Measurements from ENCODE around the gene IMMP2L. TPM values are rescaled to one million over a fixed set of nuclear protein-coding genes. Genes with fewer than 3 reads are reported as not detected.

Gene IMMP2L
- polyA plus RNA-seq, 2 of the 4 experiments (the other 2 are of a cell fraction): 16.1 to 23.8 TPM

GRCh38 chr7:111229181-111229740, 333.0 kb downstream of the IMMP2L start:
- Histone ChIP-seq H3K4me3 (no peak overlapping the region), H3K9me3 (no peaks in the 10 kb centered on the region), H3K4me2 (no peak overlapping the region), H3K27ac (no peak overlapping the region), H3K4me1 (peaks cover 36% of the 10 kb centered on the region)
- DNase-seq (ENCODE audit: low read depth in 1 of 2, low spot score in 1 of 2) (no peak), FAIRE-seq (no peak), ATAC-seq (no peak)
- WGBS (ENCODE audit: missing lambda C conversion rate): 89% methylated on average over 4 of the region's 4 CpGs
- ChIA-PET POLR2A (no interaction called here), CTCF (no interaction called here)
- no peak for TF ChIP-seq POLR2AphosphoS2 (conservative IDR thresholded peaks at IDR 0.05; ENCODE audit: low read length)
- TF ChIP-seq POLR2A (IDR thresholded peaks at IDR 0.05; ENCODE audit: low read length): no peak
- TF ChIP-seq HOXB13 (CRISPR knock-in tag; IDR thresholded peaks at IDR 0.05; ENCODE audit: low read depth): no peak
- no peak for TF ChIP-seq E2F6 (IDR thresholded peaks at IDR 0.05; ENCODE audit: borderline replicate concordance, low read depth)
- TF ChIP-seq ZC3H11A (IDR thresholded peaks at IDR 0.05): no peak
- no peak for TF ChIP-seq HEYL (CRISPR knock-in tag; IDR thresholded peaks at IDR 0.05)
- no peak for TF ChIP-seq ZFP36 (IDR thresholded peaks at IDR 0.05; ENCODE audit: borderline replicate concordance, partially characterized antibody)
- no peak for TF ChIP-seq HES2 (IDR thresholded peaks at IDR 0.05)
- TF ChIP-seq BHLHE40 (IDR thresholded peaks at IDR 0.05; ENCODE audit: low read depth, low read length): no peak
- TF ChIP-seq NFE2L2 (conservative IDR thresholded peaks at IDR 0.05; ENCODE audit: low read length): no peak

DNA sequence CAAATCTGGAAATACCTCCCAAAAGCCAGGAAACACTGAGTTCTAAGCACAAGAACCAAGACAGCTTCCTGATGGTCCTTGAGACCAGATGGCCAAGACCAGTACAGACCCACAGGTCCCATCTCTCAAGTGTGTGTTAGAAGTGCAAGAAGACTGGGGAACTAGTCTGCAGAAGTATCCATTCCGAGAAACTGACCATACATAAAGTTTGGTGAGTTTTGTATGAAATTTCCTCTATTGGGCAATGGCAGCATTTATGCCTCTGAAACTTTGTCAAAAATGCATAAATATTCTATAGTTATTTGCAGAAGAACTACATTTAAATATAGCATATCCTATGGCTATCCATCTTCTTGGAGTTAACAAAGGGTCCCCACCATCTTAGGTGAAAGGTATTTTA, 333.9 kb downstream of the IMMP2L start:
- no peaks in the 10 kb centered on the region for H3K9me3 ChIP-seq
- ATAC-seq: no peak
- H3K4me3 ChIP-seq: no peak overlapping the region
- H3K27ac ChIP-seq: no peak overlapping the region
- DNase-seq (ENCODE audit: low read depth in 1 of 2, low spot score in 1 of 2): no peak
- no peak for FAIRE-seq
- H3K4me2 ChIP-seq: no peak overlapping the region
- peaks cover 34% of the 10 kb centered on the region for H3K4me1 ChIP-seq
- ChIA-PET POLR2A (no interaction called here), CTCF (no interaction called here)
- WGBS (ENCODE audit: missing lambda C conversion rate): 92% methylated on average over 1 of the region's 1 CpG
- TF ChIP-seq MAZ (IDR thresholded peaks at IDR 0.05; ENCODE audit: borderline replicate concordance, low read depth, low read length): no peak
- no peak for TF ChIP-seq HDAC2 (IDR thresholded peaks at IDR 0.05)
- no peak for TF ChIP-seq HOXA7 (CRISPR knock-in tag; IDR thresholded peaks at IDR 0.05)
- TF ChIP-seq, protein P1, sequence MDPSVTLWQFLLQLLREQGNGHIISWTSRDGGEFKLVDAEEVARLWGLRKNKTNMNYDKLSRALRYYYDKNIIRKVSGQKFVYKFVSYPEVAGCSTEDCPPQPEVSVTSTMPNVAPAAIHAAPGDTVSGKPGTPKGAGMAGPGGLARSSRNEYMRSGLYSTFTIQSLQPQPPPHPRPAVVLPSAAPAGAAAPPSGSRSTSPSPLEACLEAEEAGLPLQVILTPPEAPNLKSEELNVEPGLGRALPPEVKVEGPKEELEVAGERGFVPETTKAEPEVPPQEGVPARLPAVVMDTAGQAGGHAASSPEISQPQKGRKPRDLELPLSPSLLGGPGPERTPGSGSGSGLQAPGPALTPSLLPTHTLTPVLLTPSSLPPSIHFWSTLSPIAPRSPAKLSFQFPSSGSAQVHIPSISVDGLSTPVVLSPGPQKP (IDR thresholded peaks at IDR 0.05; ENCODE audit: low read depth, low read length): no peak
- TF ChIP-seq E2F6 (IDR thresholded peaks at IDR 0.05; ENCODE audit: borderline replicate concordance, low read depth): no peak
- no peak for TF ChIP-seq HOXB13 (CRISPR knock-in tag; IDR thresholded peaks at IDR 0.05; ENCODE audit: low read depth)
- no peak for TF ChIP-seq ESRRA (IDR thresholded peaks at IDR 0.05; ENCODE audit: borderline replicate concordance, low read length)
- TF ChIP-seq, protein P2, sequence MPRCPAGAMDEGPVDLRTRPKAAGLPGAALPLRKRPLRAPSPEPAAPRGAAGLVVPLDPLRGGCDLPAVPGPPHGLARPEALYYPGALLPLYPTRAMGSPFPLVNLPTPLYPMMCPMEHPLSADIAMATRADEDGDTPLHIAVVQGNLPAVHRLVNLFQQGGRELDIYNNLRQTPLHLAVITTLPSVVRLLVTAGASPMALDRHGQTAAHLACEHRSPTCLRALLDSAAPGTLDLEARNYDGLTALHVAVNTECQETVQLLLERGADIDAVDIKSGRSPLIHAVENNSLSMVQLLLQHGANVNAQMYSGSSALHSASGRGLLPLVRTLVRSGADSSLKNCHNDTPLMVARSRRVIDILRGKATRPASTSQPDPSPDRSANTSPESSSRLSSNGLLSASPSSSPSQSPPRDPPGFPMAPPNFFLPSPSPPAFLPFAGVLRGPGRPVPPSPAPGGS (IDR thresholded peaks at IDR 0.05): no peak
- TF ChIP-seq NR3C1 (IDR thresholded peaks at IDR 0.05): no peak
- TF ChIP-seq ZSCAN20 (CRISPR knock-in tag; IDR thresholded peaks at IDR 0.05): no peak
- TF ChIP-seq, protein P3, sequence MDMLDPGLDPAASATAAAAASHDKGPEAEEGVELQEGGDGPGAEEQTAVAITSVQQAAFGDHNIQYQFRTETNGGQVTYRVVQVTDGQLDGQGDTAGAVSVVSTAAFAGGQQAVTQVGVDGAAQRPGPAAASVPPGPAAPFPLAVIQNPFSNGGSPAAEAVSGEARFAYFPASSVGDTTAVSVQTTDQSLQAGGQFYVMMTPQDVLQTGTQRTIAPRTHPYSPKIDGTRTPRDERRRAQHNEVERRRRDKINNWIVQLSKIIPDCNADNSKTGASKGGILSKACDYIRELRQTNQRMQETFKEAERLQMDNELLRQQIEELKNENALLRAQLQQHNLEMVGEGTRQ (IDR thresholded peaks at IDR 0.05): no peak
- no peak for TF ChIP-seq ZFP36 (IDR thresholded peaks at IDR 0.05; ENCODE audit: borderline replicate concordance, partially characterized antibody)
- no peak for TF ChIP-seq ZC3H11A (IDR thresholded peaks at IDR 0.05)
- TF ChIP-seq, protein P4, sequence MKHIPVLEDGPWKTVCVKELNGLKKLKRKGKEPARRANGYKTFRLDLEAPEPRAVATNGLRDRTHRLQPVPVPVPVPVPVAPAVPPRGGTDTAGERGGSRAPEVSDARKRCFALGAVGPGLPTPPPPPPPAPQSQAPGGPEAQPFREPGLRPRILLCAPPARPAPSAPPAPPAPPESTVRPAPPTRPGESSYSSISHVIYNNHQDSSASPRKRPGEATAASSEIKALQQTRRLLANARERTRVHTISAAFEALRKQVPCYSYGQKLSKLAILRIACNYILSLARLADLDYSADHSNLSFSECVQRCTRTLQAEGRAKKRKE (CRISPR knock-in tag; IDR thresholded peaks at IDR 0.05; ENCODE audit: low read depth): no peak
- TF ChIP-seq POLR2A (IDR thresholded peaks at IDR 0.05; ENCODE audit: low read length): no peak
- no peak for TF ChIP-seq CHD4 (IDR thresholded peaks at IDR 0.05; ENCODE audit: borderline replicate concordance)
- no peak for TF ChIP-seq RAD21 (conservative IDR thresholded peaks at IDR 0.05 in 1 of 2, IDR thresholded peaks at IDR 0.05 in 1 of 2)

All from A549 (cell line).